ENCODE measurements around the gene ROBO1. TPM values are rescaled to one million over a fixed set of nuclear protein-coding genes. Genes with fewer than 3 reads are reported as not detected.

ROBO1 gene
- total RNA-seq, 2 experiments from 2014 or later, result 1.3 to 2.1 TPM

GRCh38 chr3:79664455-79664854 is 103.3 kb downstream of the ROBO1 start:
- Mint-ChIP-seq H3K36me3 (ENCODE audit: low read depth) (no peaks in the 10 kb centered on the region), H3K9me3 (ENCODE audit: low read depth) (peaks cover 17% of the 10 kb centered on the region), H3K4me1 (no peaks in the 10 kb centered on the region), H3K27ac (no peak overlapping the region), H3K27me3 (no peaks in the 10 kb centered on the region), H3K4me3 (no peak overlapping the region)
- ATAC-seq (no peak), DNase-seq (no peak)
- POLR2A ChIA-PET, result no interaction called here
- intact Hi-C loops (cut with DNase I, micrococcal nuclease), result no loop called here
- CTCF ChIA-PET, result no interaction called here

GRCh38 chr3:79661896-79662295 is 105.9 kb downstream of the ROBO1 start:
- Mint-ChIP-seq H3K27me3 (no peaks in the 10 kb centered on the region), H3K9me3 (ENCODE audit: low read depth) (peaks cover 19% of the 10 kb centered on the region), H3K4me3 (no peak overlapping the region), H3K27ac (no peak overlapping the region), H3K4me1 (no peaks in the 10 kb centered on the region), H3K36me3 (ENCODE audit: low read depth) (no peaks in the 10 kb centered on the region)
- ChIA-PET POLR2A (no interaction called here), CTCF (no interaction called here)
- intact Hi-C loops (cut with DNase I, micrococcal nuclease), result no loop called here
- DNase-seq (no peak), ATAC-seq (no peak)

- intact Hi-C loops (cut with DNase I, micrococcal nuclease), result no loop called here
- Mint-ChIP-seq H3K27ac (no peak overlapping the region), H3K9me3 (ENCODE audit: low read depth) (peaks cover 4% of the 10 kb centered on the region), H3K4me1 (no peaks in the 10 kb centered on the region), H3K4me3 (no peak overlapping the region), H3K27me3 (no peaks in the 10 kb centered on the region), H3K36me3 (ENCODE audit: low read depth) (no peaks in the 10 kb centered on the region)
- CTCF ChIA-PET, result no interaction called here
- POLR2A ChIA-PET, result no interaction called here
- ATAC-seq (no peak), DNase-seq (no peak)
Measured at GRCh38 chr3:79657076-79657475, 110.7 kb downstream of the ROBO1 start.

GRCh38 chr3:79654019-79654418 is 113.8 kb downstream of the ROBO1 start:
- intact Hi-C loops (cut with DNase I, micrococcal nuclease), result no loop called here
- ChIA-PET POLR2A (no interaction called here), CTCF (no interaction called here)
- ATAC-seq (no peak), DNase-seq (no peak)
- no peaks in the 10 kb centered on the region for H3K27me3 Mint-ChIP-seq
- H3K4me1 Mint-ChIP-seq, result no peaks in the 10 kb centered on the region
- no peak overlapping the region for H3K27ac Mint-ChIP-seq
- peaks cover 3% of the 10 kb centered on the region for H3K9me3 Mint-ChIP-seq (ENCODE audit: low read depth)
- H3K36me3 Mint-ChIP-seq (ENCODE audit: low read depth), result no peaks in the 10 kb centered on the region
- H3K4me3 Mint-ChIP-seq, result no peak overlapping the region

- H3K27ac Mint-ChIP-seq, result no peak overlapping the region
- DNase-seq, result no peak
Measured at GRCh38 chr3:79653266-79653830, 114.5 kb downstream of the ROBO1 start.

GRCh38 chr3:79651536-79652065 is 116.2 kb downstream of the ROBO1 start:
- ChIA-PET CTCF (no interaction called here), POLR2A (no interaction called here)
- no peaks in the 10 kb centered on the region for H3K36me3 Mint-ChIP-seq (ENCODE audit: low read depth)
- no peak overlapping the region for H3K4me3 Mint-ChIP-seq
- intact Hi-C loops (cut with DNase I, micrococcal nuclease), result no loop called here
- no peaks in the 10 kb centered on the region for H3K27me3 Mint-ChIP-seq
- no peaks in the 10 kb centered on the region for H3K4me1 Mint-ChIP-seq
- ATAC-seq (no peak), DNase-seq (no peak)
- H3K9me3 Mint-ChIP-seq (ENCODE audit: low read depth), result peaks cover 1% of the 10 kb centered on the region
- no peak overlapping the region for H3K27ac Mint-ChIP-seq

More at GRCh38 chr3:79653266-79653830, 114.5 kb downstream of the ROBO1 start:
- ATAC-seq, result no peak
- Mint-ChIP-seq H3K36me3 (ENCODE audit: low read depth) (no peaks in the 10 kb centered on the region), H3K4me3 (no peak overlapping the region), H3K27me3 (no peaks in the 10 kb centered on the region), H3K4me1 (no peaks in the 10 kb centered on the region), H3K9me3 (ENCODE audit: low read depth) (peaks cover 3% of the 10 kb centered on the region)
- intact Hi-C loops (cut with DNase I, micrococcal nuclease), result no loop called here
- ChIA-PET CTCF (no interaction called here), POLR2A (no interaction called here)

- ATAC-seq (no peak), DNase-seq (no peak)
- POLR2A ChIA-PET, result no interaction called here
- CTCF ChIA-PET, result no interaction called here
- H3K4me1 Mint-ChIP-seq, result no peaks in the 10 kb centered on the region
- H3K27ac Mint-ChIP-seq, result no peak overlapping the region
- H3K4me3 Mint-ChIP-seq, result no peak overlapping the region
- H3K36me3 Mint-ChIP-seq (ENCODE audit: low read depth), result no peaks in the 10 kb centered on the region
- intact Hi-C loops (cut with DNase I, micrococcal nuclease), result no loop called here
- H3K27me3 Mint-ChIP-seq, result no peaks in the 10 kb centered on the region
- peaks cover 10% of the 10 kb centered on the region for H3K9me3 Mint-ChIP-seq (ENCODE audit: low read depth)
Measured at GRCh38 chr3:79639855-79640254, 127.9 kb downstream of the ROBO1 start.

- peaks cover 13% of the 10 kb centered on the region for H3K9me3 Mint-ChIP-seq (ENCODE audit: low read depth)
- ATAC-seq, result no peak
- intact Hi-C loops (cut with DNase I, micrococcal nuclease), result no loop called here
- ChIA-PET CTCF (no interaction called here), POLR2A (no interaction called here)
- DNase-seq, result no peak
- no peaks in the 10 kb centered on the region for H3K27me3 Mint-ChIP-seq
- H3K4me1 Mint-ChIP-seq, result no peaks in the 10 kb centered on the region
- H3K4me3 Mint-ChIP-seq, result no peak overlapping the region
- no peaks in the 10 kb centered on the region for H3K36me3 Mint-ChIP-seq (ENCODE audit: low read depth)
- no peak overlapping the region for H3K27ac Mint-ChIP-seq
Measured at GRCh38 chr3:79636372-79636771, 131.4 kb downstream of the ROBO1 start.

- DNase-seq, result no peak
- Mint-ChIP-seq H3K4me3 (no peak overlapping the region), H3K4me1 (no peaks in the 10 kb centered on the region), H3K27ac (no peak overlapping the region), H3K27me3 (no peaks in the 10 kb centered on the region), H3K36me3 (ENCODE audit: low read depth) (no peaks in the 10 kb centered on the region), H3K9me3 (ENCODE audit: low read depth) (peaks cover 12% of the 10 kb centered on the region)
- no peak for ATAC-seq
- ChIA-PET POLR2A (no interaction called here), CTCF (no interaction called here)
- intact Hi-C loops (cut with DNase I, micrococcal nuclease), result no loop called here
Measured at GRCh38 chr3:79632842-79633241, 135.0 kb downstream of the ROBO1 start.

GRCh38 chr3:79618883-79619282 is 148.9 kb downstream of the ROBO1 start:
- no peaks in the 10 kb centered on the region for H3K27me3 Mint-ChIP-seq
- H3K36me3 Mint-ChIP-seq (ENCODE audit: low read depth), result no peaks in the 10 kb centered on the region
- peaks cover 46% of the 10 kb centered on the region for H3K9me3 Mint-ChIP-seq (ENCODE audit: low read depth)
- H3K4me1 Mint-ChIP-seq, result no peaks in the 10 kb centered on the region
- DNase-seq (no peak), ATAC-seq (no peak)
- intact Hi-C loops (cut with DNase I, micrococcal nuclease), result no loop called here
- H3K4me3 Mint-ChIP-seq, result no peak overlapping the region
- ChIA-PET POLR2A (no interaction called here), CTCF (no interaction called here)
- H3K27ac Mint-ChIP-seq, result no peak overlapping the region

- no peaks in the 10 kb centered on the region for H3K4me1 Mint-ChIP-seq
- no peak overlapping the region for H3K4me3 Mint-ChIP-seq
- DNase-seq (no peak), ATAC-seq (no peak)
- ChIA-PET POLR2A (interaction anchor here (0.6 kb wide), 1 partner anchor 56 kb away, joined by 3 read pairs; no protein-coding TSS in a partner anchor), CTCF (no interaction called here)
- no peak overlapping the region for H3K27ac Mint-ChIP-seq
- H3K27me3 Mint-ChIP-seq, result no peaks in the 10 kb centered on the region
- no peaks in the 10 kb centered on the region for H3K36me3 Mint-ChIP-seq (ENCODE audit: low read depth)
- intact Hi-C loops (cut with DNase I, micrococcal nuclease), result no loop called here
- H3K9me3 Mint-ChIP-seq (ENCODE audit: low read depth), result peaks cover 15% of the 10 kb centered on the region
Measured at GRCh38 chr3:79606414-79606813, 161.4 kb downstream of the ROBO1 start.

- H3K36me3 Mint-ChIP-seq (ENCODE audit: low read depth), result no peaks in the 10 kb centered on the region
- ATAC-seq (no peak), DNase-seq (no peak)
- no peak overlapping the region for H3K27ac Mint-ChIP-seq
- H3K4me1 Mint-ChIP-seq, result no peaks in the 10 kb centered on the region
- ChIA-PET CTCF (no interaction called here), POLR2A (no interaction called here)
- H3K9me3 Mint-ChIP-seq (ENCODE audit: low read depth), result peaks cover 12% of the 10 kb centered on the region
- no peaks in the 10 kb centered on the region for H3K27me3 Mint-ChIP-seq
- intact Hi-C loops (cut with DNase I, micrococcal nuclease), result no loop called here
- no peak overlapping the region for H3K4me3 Mint-ChIP-seq
Measured at GRCh38 chr3:79604681-79605080, 163.1 kb downstream of the ROBO1 start.

GRCh38 chr3:79602385-79602784 is 165.4 kb downstream of the ROBO1 start:
- POLR2A ChIA-PET, result no interaction called here
- Mint-ChIP-seq H3K27ac (no peak overlapping the region), H3K27me3 (no peaks in the 10 kb centered on the region), H3K9me3 (ENCODE audit: low read depth) (peaks cover 7% of the 10 kb centered on the region), H3K36me3 (ENCODE audit: low read depth) (no peaks in the 10 kb centered on the region), H3K4me1 (no peaks in the 10 kb centered on the region), H3K4me3 (no peak overlapping the region)
- ATAC-seq (no peak), DNase-seq (no peak)
- intact Hi-C loops (cut with DNase I, micrococcal nuclease), result no loop called here
- CTCF ChIA-PET, result no interaction called here

All from activated CD4-positive, alpha-beta T cell treated with anti-CD3 and anti-CD28 coated beads for 36 hours (primary cell).